GM19023 (cell line): ENCODE data around the gene LEF1.

Experiments used
- ATAC-seq: cut with Tn5 transposase; IDR thresholded peaks from one replicate; pipeline ENCODE4 v1.9.1; 2021; ENCODE audit warnings: mild to moderate bottlenecking, moderate library complexity; ENCODE audit not compliant: unreplicated experiment

Gene LEF1

GRCh38 chr4:108005807-108006206 is 162.9 kb downstream of the LEF1 start:
- no peak for ATAC-seq

- ATAC-seq: no peak
Observed at GRCh38 chr4:108004646-108005045, 164.1 kb downstream of the LEF1 start.

GRCh38 chr4:108003982-108004515 is 164.7 kb downstream of the LEF1 start:
- ATAC-seq: peak; percentile 57

GRCh38 chr4:108001540-108002135 is 167.1 kb downstream of the LEF1 start:
- ATAC-seq: no peak

GRCh38 chr4:107999932-108000539 is 168.7 kb downstream of the LEF1 start:
- no peak for ATAC-seq

- no peak for ATAC-seq
Observed at GRCh38 chr4:107997794-107998193, 170.9 kb downstream of the LEF1 start.
